ENCODE results near the gene NAALADL1.

Gene NAALADL1

GRCh38 chr11:65002706-65003105 is 55.6 kb downstream of the NAALADL1 start:
- no peaks in the 10 kb centered on the region for H3K27me3 ChIP-seq (ENCODE audit: control insufficient read depth, insufficient read depth, low read length)
- H2AFZ ChIP-seq = no peak overlapping the region
- no peaks in the 10 kb centered on the region for H3K4me1 ChIP-seq
- no peaks in the 10 kb centered on the region for H3K36me3 ChIP-seq (ENCODE audit: control insufficient read depth, insufficient read depth, low read length)
- H3K79me2 ChIP-seq = no peaks in the 10 kb centered on the region
- no peaks in the 10 kb centered on the region for H3K9me3 ChIP-seq (ENCODE audit: control insufficient read depth, low read length)
- H3K9ac ChIP-seq = no peak overlapping the region
- TF ChIP-seq CTCF (IDR thresholded peaks at IDR 0.05) = no peak
- H3K4me3 ChIP-seq (ENCODE audit: low read depth, low read length) = no peak overlapping the region
- H3K4me2 ChIP-seq (ENCODE audit: low read length) = no peak overlapping the region
- no peak overlapping the region for H3K27ac ChIP-seq

- no peak overlapping the region for H3K27ac ChIP-seq
- no peaks in the 10 kb centered on the region for H3K9me3 ChIP-seq (ENCODE audit: control insufficient read depth, low read length)
- TF ChIP-seq CTCF (IDR thresholded peaks at IDR 0.05) = no peak
- no peak overlapping the region for H3K4me3 ChIP-seq (ENCODE audit: low read depth, low read length)
- no peak overlapping the region for H3K9ac ChIP-seq
- H3K27me3 ChIP-seq (ENCODE audit: control insufficient read depth, insufficient read depth, low read length) = no peaks in the 10 kb centered on the region
- no peak overlapping the region for H2AFZ ChIP-seq
- H3K4me2 ChIP-seq (ENCODE audit: low read length) = no peak overlapping the region
- no peaks in the 10 kb centered on the region for H3K79me2 ChIP-seq
- no peaks in the 10 kb centered on the region for H3K4me1 ChIP-seq
- H3K36me3 ChIP-seq (ENCODE audit: control insufficient read depth, insufficient read depth, low read length) = no peaks in the 10 kb centered on the region
Measured at GRCh38 chr11:64999478-64999877, 58.9 kb downstream of the NAALADL1 start.

DNA sequence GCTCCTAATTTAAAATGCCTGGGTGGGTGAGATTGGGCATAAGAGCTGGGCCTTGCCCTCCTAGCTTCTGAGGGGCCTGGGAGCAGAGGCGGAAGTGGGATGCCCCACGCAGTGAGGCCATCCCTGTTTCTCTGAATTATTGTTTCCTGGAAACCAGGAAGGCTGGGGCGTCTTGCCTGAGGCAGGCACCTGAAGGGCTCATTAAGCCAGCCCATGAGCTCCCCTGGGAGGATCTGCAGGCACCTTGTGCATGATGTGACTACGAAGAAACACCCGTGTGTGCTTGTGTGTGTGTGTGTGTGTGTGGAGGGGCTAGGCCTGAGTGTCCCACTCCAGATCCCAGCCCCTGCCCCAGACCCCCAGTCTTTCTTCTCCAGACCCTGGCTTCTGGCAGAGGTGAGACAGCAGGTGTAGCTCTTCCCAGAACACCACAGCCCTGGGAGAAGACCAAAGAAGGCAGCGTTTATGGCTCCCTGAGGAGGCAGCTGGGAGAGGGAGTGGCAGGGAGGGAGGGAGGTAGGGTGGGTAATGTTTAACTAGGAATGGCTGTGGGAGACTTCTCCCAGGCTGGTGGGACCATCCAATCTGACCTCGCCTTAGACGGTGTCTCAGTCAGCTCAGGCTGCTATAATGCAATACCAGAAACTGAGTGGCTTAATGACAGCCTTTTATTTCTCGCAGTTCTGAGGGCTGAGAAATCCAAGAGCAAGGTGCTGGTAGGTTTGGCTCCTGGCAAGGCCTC is 59.5 kb downstream of the NAALADL1 start:
- H3K4me3 ChIP-seq (ENCODE audit: low read depth, low read length) = no peak overlapping the region
- no peaks in the 10 kb centered on the region for H3K79me2 ChIP-seq
- no peaks in the 10 kb centered on the region for H3K27me3 ChIP-seq (ENCODE audit: control insufficient read depth, insufficient read depth, low read length)
- no peak overlapping the region for H2AFZ ChIP-seq
- H3K9me3 ChIP-seq (ENCODE audit: control insufficient read depth, low read length) = no peaks in the 10 kb centered on the region
- TF ChIP-seq CTCF (IDR thresholded peaks at IDR 0.05) = no peak
- no peak overlapping the region for H3K4me2 ChIP-seq (ENCODE audit: low read length)
- H3K36me3 ChIP-seq (ENCODE audit: control insufficient read depth, insufficient read depth, low read length) = no peaks in the 10 kb centered on the region
- H3K4me1 ChIP-seq = no peaks in the 10 kb centered on the region
- no peak overlapping the region for H3K9ac ChIP-seq
- H3K27ac ChIP-seq = no peak overlapping the region

GRCh38 chr11:64998141-64998540 is 60.2 kb downstream of the NAALADL1 start:
- H3K36me3 ChIP-seq (ENCODE audit: control insufficient read depth, insufficient read depth, low read length) = no peaks in the 10 kb centered on the region
- no peak for TF ChIP-seq CTCF (IDR thresholded peaks at IDR 0.05)
- H3K4me1 ChIP-seq = no peaks in the 10 kb centered on the region
- H3K4me2 ChIP-seq (ENCODE audit: low read length) = no peak overlapping the region
- no peaks in the 10 kb centered on the region for H3K27me3 ChIP-seq (ENCODE audit: control insufficient read depth, insufficient read depth, low read length)
- H3K27ac ChIP-seq = no peak overlapping the region
- H3K9ac ChIP-seq = no peak overlapping the region
- no peaks in the 10 kb centered on the region for H3K9me3 ChIP-seq (ENCODE audit: control insufficient read depth, low read length)
- no peak overlapping the region for H2AFZ ChIP-seq
- H3K79me2 ChIP-seq = no peaks in the 10 kb centered on the region
- H3K4me3 ChIP-seq (ENCODE audit: low read depth, low read length) = no peak overlapping the region
